HCT116 (cell line): ENCODE measurements around the gene ERC2.

ENCODE experiments used
- CTCF ChIP-seq, 3 experiments: fragments of 200-600 bp in 1 of 3; sonication (generic) in 1 of 3; IDR thresholded peaks in 2 of 3; conservative IDR thresholded peaks in 1 of 3; 2 replicates each; pipeline ENCODE4 v1.5.1; 2012 to 2017; ENCODE audit warnings: low read depth in 2 of 3, low read length in 2 of 3, antibody characterized with exemption in 1 of 3, borderline replicate concordance in 1 of 3, control low read depth in 1 of 3, mild to moderate bottlenecking in 1 of 3, mixed read lengths in 1 of 3, mixed run types in 1 of 3, moderate library complexity in 1 of 3; ENCODE audit not compliant: insufficient read depth in 1 of 3
- ELF1 ChIP-seq: IDR thresholded peaks from 2 replicates; pipeline ENCODE4 v1.6.1; 2012; ENCODE audit warnings: low read depth, borderline replicate concordance
- ZNF274 ChIP-seq: fragments of 200-500 bp; sonication (Bioruptor generic); IDR thresholded peaks from 2 replicates; pipeline ENCODE4 v1.6.1; 2014; ENCODE audit warnings: mild to moderate bottlenecking, low read depth, low read length, inconsistent platforms
- TF ChIP-seq, protein P1 (sequence below): IDR thresholded peaks from 2 replicates; pipeline ENCODE4 v1.6.1; 2012

- TF ChIP-seq, protein P1, sequence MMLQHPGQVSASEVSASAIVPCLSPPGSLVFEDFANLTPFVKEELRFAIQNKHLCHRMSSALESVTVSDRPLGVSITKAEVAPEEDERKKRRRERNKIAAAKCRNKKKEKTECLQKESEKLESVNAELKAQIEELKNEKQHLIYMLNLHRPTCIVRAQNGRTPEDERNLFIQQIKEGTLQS: no peak
- TF ChIP-seq ZNF274 (no peak), CTCF (IDR thresholded peaks at IDR 0.05 in 2 of 3, conservative IDR thresholded peaks at IDR 0.05 in 1 of 3; ENCODE audit: borderline replicate concordance in 1 of 3, insufficient read depth in 1 of 3, low read depth in 2 of 3, low read length in 2 of 3) (no peak), ELF1 (no peak)
Observed at GRCh38 chr3:55639143-55639542, 829.1 kb downstream of the ERC2 start.
